COLO668 (cell line): ENCODE data around the gene ZRANB2.

Experiments
- DNase-seq: peaks from one replicate; lab custom pipeline; 2025; ENCODE audit not compliant: unreplicated experiment; lab: John Stamatoyannopoulos, UW

Gene ZRANB2

DNA sequence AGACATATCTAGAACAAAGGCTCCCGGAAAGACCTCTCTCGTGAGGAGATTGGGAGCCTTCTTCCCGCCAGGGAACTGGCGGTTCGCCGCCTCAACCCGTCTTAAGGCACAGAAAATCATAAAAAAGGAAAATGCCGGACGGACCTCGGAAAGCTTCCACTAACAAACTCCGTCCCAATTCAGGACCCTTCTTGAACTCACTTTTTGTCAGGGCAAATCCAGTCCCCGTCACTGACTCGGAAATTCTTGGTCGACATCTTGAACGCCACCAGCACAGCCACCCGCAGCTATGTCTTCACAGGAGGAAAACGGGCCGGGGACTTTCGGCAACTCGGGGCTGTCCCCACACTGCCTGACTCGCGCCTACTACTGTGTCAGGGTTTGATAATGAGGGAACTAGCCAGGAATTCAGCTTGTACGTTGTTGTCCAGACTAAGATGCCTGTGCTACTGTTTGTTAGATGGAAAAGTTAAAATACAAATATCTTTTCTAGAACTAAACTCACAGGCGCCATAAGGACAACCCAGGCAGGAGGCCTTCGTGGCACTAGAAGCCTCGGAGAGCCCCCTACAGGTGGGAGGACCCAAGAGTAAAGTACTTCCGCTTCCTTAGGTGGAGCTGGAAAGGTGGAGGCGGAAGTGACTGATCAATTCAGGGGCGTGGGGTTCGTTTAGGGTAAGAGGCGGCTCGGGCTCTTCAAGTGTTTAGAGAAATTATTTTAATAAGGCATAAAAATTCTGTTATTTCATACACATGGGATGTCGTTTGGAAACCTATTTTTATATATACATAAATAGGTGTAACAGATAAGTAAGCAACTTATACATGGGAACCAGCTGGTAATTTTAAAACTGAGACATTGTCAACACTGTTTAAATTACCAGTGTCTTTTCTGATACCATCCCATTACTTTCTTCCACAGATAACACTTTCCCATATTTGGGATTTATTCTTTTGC lies at the start of gene ZRANB2:
ZRANB2 (minus strand) TSS at position 297 of the 958 bp plus-strand sequence; CDS start at position 257, 40 bp downstream.
- DNase-seq: peak; percentile 96

DNA sequence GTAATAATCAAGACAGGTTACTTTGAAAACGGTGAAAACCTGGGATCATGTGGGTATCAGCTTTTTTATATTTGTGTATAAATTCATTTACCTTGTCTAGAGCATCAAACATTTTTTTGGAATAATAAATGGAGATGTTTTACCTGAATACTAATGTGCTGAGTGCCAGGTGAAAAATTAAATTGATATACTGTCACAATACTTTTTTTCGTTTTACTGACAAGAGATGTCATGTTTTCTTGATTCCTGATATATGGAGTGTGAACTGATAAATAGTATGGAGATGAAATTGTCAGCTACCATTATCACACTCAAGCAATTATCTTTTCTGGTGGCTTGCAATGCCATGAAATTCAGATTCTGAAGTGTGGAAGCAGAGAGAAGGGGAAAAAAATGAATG lies 47.2 kb upstream of the ZRANB2 start:
- DNase-seq: no peak

DNA sequence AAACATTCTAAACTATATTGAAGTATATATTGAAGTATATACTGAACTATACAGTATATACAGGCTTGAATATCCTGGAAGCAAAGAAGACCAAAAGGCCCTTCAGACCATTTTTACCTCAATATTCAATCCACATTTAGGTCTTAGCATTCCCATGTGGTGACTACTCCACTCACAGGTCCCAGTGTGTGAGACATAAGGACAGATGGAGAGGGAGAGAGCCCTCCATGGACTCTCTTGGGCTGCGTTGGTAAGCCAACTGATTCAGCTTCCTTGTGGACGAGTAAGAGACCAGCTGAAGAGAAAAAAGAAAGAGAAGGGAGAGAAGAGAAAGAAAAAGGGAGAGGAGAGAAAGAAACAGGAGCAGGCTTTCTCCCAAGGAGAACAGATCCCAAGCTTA lies 37.3 kb upstream of the ZRANB2 start:
- DNase-seq: no peak

DNA sequence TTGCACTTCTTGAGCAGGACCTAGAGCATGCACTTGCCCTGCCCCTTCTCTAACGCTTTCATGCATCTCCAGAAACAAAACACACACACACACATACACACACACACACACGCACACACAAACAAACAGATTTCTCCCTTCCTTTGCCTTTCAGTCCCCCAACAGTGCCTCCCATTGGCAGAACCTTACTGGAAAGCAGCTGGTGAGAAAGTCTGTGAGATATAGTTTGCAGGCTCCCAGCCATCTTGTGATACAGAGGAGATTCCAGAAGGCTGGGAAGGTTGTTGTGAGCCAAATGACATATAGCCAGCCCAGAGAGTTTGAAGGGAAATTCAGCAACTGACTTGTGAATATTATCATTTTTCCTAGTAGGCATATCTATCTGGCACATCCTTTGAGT lies 35.9 kb upstream of the ZRANB2 start:
- no peak for DNase-seq

GRCh38 chr1:71106658-71107322 lies 26.0 kb upstream of the ZRANB2 start:
- DNase-seq: no peak

DNA sequence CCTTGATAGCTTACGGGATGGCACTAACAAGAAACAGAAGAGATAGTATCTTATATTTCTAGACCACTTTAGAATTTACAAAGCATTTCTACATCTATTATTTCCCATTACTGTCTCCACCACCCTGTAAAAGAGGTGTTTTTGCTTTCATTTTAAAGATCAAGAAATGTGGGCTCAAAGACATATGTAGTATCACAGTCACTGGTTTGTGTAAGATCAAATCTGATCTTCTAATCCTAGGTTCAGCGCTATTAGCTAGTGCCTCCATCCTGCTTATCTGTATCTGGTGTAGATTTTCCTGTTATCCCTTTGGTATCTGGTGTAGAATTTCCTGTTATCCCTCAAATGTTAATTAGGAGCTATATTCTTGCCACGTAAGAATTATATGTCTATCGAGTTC lies 23.6 kb upstream of the ZRANB2 start:
- no peak for DNase-seq

DNA sequence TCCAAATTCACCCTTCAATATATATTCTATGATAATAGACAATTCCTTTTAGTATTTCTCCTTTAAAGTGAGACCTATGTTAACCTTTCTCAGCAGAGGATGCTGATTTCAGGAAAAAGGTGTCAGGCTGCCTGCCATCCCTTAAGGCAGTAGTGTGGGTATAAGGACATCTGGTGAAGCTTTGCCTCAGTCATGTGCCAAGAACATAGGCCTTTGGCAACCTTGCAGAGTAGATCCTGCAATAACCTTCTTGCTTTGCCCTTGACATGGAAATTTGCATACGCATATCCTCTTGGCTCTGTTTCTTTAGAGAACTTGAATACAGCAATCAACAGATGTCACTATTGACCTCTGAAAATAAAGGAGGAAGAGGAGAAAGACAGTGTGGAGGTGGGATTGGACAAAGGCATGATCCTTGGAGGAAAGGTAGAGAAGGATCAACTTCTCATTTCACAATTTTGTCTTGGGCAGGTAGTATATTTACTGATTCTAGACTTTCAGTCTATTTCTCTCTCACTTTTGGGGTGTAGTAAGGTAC lies 21.1 kb upstream of the ZRANB2 start:
- no peak for DNase-seq

GRCh38 chr1:71097428-71097827 lies 16.6 kb upstream of the ZRANB2 start:
- DNase-seq: no peak

GRCh38 chr1:71094913-71095312 lies 14.1 kb upstream of the ZRANB2 start:
- DNase-seq: no peak

GRCh38 chr1:71093938-71094337 lies 13.1 kb upstream of the ZRANB2 start:
- DNase-seq: no peak

DNA sequence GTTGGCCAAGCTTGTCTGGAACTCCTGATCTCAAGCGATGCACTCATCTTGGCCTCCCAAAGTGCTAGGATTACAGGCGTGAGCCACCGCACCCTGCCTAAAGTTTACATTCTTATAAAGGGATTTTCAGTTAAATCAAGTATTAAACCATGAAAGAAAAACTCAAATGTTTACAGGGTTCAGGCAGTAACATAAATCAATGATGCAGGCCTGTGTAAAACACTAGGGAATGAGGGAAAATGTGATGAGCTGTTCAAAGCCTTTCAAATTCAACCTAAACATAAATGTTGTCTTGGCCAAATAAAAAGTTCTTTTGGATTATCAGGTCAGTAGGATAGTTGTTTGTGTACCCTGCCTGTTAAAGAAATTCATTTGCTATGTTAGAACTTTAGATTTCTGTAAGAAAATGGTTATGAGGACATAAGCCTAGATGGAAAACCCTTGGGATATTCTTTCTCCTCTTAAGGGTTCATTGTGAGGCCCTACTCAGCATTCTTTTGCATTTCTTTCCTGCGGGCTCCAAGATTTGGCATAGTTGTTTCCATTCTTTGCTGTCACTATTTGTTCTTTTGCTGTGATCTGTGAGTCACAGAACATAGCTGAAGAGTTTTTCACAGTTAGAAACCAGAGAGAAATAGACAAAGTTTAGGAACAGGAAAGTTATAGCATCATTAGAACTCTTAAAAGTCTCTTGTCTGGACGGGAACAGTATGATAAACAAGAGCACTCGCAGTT lies 8.9 kb upstream of the ZRANB2 start:
- DNase-seq: no peak

DNA sequence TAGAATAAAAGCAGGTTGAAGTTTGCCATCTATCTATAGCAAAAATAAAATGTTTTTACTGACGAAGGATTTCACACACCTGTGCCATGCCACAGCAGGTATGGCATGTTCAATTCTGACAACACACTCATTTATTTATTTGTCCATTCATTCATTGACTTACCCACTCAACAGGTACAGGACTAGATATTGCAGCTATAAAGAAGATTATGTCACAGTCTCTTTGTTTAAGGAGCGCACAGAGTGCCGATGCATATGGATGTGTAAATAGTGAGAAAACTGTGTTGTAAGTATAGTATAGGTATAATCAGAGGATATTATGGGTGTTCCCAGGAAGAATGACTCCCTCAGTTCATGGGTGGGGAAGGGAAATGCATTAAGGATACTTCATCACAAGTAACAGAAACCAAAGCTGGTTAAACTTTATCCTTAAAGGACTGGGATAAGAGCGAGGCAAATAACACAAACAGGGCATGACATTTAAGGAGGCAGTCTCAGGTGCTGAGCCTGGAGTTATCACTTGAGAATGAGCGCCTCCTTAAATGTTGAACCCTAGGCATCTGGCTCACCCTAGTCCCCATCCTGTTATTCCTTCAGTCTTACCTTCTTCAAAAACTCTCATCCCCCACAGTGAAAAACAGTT lies 7.9 kb upstream of the ZRANB2 start:
- no peak for DNase-seq

DNA sequence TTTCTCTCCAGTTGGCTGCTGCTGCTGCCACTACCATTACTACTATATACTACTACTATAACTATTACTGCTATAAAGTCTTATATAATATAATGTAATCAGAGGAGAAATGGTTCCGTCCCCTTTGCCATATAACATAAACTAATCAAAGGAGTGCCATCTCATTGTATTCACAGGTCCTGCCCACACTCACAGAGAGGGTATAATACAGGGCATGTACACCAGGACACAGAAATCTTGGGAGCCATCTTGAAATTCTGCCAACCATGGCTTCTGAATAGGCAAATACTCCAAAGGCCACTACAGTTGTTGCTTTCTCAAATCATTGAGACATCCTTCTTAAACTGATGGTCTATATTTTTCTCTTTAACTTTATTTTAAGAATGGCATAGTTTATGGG lies 6.9 kb upstream of the ZRANB2 start:
- no peak for DNase-seq

- no peak for DNase-seq
These were observed 6.2 kb upstream of the ZRANB2 start for GRCh38 chr1:71087060-71087459.

GRCh38 chr1:71086331-71086730 lies 5.5 kb upstream of the ZRANB2 start:
- no peak for DNase-seq

GRCh38 chr1:71083271-71083670 lies 2.4 kb upstream of the ZRANB2 start:
- DNase-seq: no peak

DNA sequence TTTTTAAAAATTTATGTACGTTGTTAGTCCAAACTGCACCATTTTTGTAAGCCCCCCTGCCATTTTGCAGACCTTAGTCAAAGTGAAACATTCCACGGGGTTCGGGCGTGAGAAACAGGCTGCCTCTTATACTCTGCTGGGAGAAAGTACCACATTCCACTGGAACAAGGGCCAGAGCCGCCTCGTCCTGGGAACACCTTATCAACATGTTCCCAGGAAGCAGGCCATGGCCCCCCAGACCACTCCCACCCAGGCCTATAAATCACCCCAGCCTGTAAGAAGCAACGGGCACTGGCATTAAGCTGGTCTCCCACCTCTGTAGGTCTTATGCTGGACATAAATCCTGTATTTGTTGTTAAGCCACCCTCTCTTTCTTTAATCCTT lies 854 bp upstream of the ZRANB2 start:
- peak; percentile 13 for DNase-seq

- peak; percentile 62 for DNase-seq
These were observed 551 bp downstream of the ZRANB2 start for GRCh38 chr1:71080230-71080738.

DNA sequence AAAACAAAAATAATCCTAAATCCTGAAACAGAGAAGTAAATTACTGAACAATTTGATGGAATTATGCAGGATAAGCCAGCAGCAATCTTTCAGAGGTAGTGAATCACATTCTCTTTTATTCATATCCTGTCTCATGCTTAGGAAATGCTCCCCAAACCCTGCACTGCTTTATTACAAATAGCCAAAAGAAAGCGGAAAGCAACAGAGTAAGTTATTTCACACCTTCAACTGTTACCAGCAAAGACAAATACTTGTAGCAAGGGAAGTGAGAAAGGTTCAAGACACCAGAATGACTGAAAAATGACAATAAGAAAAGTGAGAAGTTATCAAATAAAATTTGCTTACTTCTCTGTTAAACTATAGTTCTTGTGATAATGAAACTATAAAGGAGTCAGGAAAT lies 6.2 kb downstream of the ZRANB2 start:
- DNase-seq: no peak

DNA sequence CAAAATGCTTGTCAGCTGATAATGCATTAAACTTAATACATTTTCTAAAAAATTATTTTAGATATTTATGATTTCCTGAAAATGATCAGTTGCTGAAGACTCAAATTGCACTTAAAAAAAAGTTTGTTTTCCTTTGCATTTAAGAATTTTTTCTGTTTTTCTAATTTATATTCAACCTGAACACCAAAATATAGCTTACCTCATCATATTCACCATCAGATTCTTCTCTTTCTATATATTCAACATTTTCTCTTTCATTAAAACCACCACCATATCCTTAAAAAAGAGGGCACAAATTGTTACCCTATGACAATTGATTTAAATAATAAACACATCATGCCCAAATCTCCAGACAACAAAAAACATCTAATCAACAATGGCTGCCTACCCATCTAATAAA lies 8.6 kb downstream of the ZRANB2 start:
- DNase-seq: no peak

- no peak for DNase-seq
These were observed 9.1 kb downstream of the ZRANB2 start for GRCh38 chr1:71071720-71072119.
